Esophagus muscularis mucosa (tissue), 4 donors: ENCODE results near the gene CLEC4M. TPM values are rescaled to one million over a fixed set of nuclear protein-coding genes. Genes with fewer than 3 reads are reported as not detected.

Source experiments
- DNase-seq: peaks from one replicate; pipeline ENCODE4 v3.0.0-alpha.2; 2017; ENCODE audit errors: extremely low spot score
- H3K27ac ChIP-seq, 4 donors: fragments of 200-600 bp; sonication (generic); replicated peaks in 1 of 4; 1 replicate in 3 of 4; 2 replicates in 1 of 4; pipeline ENCODE4 v1.5.1; 2016 to 2019; ENCODE audit warnings: mild to moderate bottlenecking in 1 of 4
- H3K27me3 ChIP-seq, 4 donors: fragments of 200-600 bp; sonication (generic); one replicate each; pipeline versions ENCODE4 v1.5.1 to v1.6.0; 2016 to 2019
- H3K36me3 ChIP-seq, 4 donors: fragments of 200-600 bp; sonication (generic); one replicate each; pipeline ENCODE4 v1.5.1; 2016 to 2019
- H3K4me1 ChIP-seq, 4 donors: fragments of 200-600 bp; sonication (generic); one replicate each; pipeline ENCODE4 v1.5.1; 2016 to 2019
- H3K4me3 ChIP-seq, 4 donors: fragments of 200-600 bp; sonication (generic); 1 replicate in 2 of 4; 2 replicates in 2 of 4; pipeline ENCODE4 v1.5.1; 2016 to 2019; ENCODE audit warnings: mild to moderate bottlenecking in 4 of 4, moderate library complexity in 1 of 4
- H3K9me3 ChIP-seq, 4 donors: fragments of 200-600 bp; sonication (generic); 1 replicate in 3 of 4; 2 replicates in 1 of 4; pipeline ENCODE4 v1.5.1; 2016 to 2019
- EP300 ChIP-seq: sonication (generic); formaldehyde crosslinking; IDR thresholded peaks from one replicate; pipeline ENCODE4 v1.6.1; 2017; ENCODE audit warnings: antibody characterized with exemption
- POLR2A ChIP-seq: fragments of 450-650 bp; IDR thresholded peaks from one replicate; pipeline ENCODE4 v1.6.1; 2017; ENCODE audit warnings: antibody characterized with exemption, moderate library complexity, mild to moderate bottlenecking, low read depth
- POLR2AphosphoS5 ChIP-seq, 2 donors: sonication (generic); formaldehyde crosslinking; IDR thresholded peaks; one replicate each; pipeline ENCODE4 v1.6.1; 2017; ENCODE audit warnings: antibody characterized with exemption in 2 of 2
- WGBS: methylation state at CpG from one replicate; pipeline ENCODE4 v1.1.5; 2018; 5-methylcytosine and 5-hydroxymethylcytosine counted together
- intact Hi-C: fragments of 100-400 bp; cut with DNase I; formaldehyde crosslinking; loops from one replicate; pipeline ENCODE4 v1.15.1; 2023
- total RNA-seq, 4 donors: library from RNA; depleted of rRNA; stranded (reverse); fragments of >200 nt; gene quantifications; one replicate each; pipeline versions ENCODE4 v1.1.0 to v1.2.1, GENCODE V29; 2016
- TF ChIP-seq, protein P1 (sequence below), 3 experiments: fragments of 200-600 bp in 2 of 3; fragments of 450-650 bp in 1 of 3; sonication (generic) in 2 of 3; IDR thresholded peaks; one replicate each; pipeline ENCODE4 v1.5.1; 2017 to 2019; ENCODE audit warnings: antibody characterized with exemption in 3 of 3, mild to moderate bottlenecking in 2 of 3, moderate library complexity in 1 of 3

Gene CLEC4M
- total RNA-seq, 4 donors from 2014 or later, result not detected

- TF ChIP-seq POLR2A (no peak), POLR2AphosphoS5 (IDR thresholded peaks at IDR 0.05) (no peak), EP300 (no peak)
- TF ChIP-seq, protein P1, sequence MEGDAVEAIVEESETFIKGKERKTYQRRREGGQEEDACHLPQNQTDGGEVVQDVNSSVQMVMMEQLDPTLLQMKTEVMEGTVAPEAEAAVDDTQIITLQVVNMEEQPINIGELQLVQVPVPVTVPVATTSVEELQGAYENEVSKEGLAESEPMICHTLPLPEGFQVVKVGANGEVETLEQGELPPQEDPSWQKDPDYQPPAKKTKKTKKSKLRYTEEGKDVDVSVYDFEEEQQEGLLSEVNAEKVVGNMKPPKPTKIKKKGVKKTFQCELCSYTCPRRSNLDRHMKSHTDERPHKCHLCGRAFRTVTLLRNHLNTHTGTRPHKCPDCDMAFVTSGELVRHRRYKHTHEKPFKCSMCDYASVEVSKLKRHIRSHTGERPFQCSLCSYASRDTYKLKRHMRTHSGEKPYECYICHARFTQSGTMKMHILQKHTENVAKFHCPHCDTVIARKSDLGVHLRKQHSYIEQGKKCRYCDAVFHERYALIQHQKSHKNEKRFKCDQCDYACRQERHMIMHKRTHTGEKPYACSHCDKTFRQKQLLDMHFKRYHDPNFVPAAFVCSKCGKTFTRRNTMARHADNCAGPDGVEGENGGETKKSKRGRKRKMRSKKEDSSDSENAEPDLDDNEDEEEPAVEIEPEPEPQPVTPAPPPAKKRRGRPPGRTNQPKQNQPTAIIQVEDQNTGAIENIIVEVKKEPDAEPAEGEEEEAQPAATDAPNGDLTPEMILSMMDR (IDR thresholded peaks at IDR 0.05), result no peak
- H3K4me3 ChIP-seq, result no peak overlapping the region
- no peak for DNase-seq
- WGBS, result 65% methylated on average over 8 of the region's 8 CpGs
- H3K27ac ChIP-seq, result no peak overlapping the region
- H3K9me3 ChIP-seq, result no peaks in the 10 kb centered on the region
- intact Hi-C loops, result no loop called here
- H3K27me3 ChIP-seq, result peaks cover 0 to 69% (median 0%) of the 10 kb centered on the region in 4 donors
- H3K4me1 ChIP-seq, result no peaks in the 10 kb centered on the region
- H3K36me3 ChIP-seq, result no peaks in the 10 kb centered on the region
Observed at GRCh38 chr19:7771072-7771471, 8.0 kb downstream of the CLEC4M start.

- no peak overlapping the region for H3K4me3 ChIP-seq
- H3K27ac ChIP-seq, result no peak overlapping the region
- WGBS, result 34% methylated on average over 7 of the region's 8 CpGs
- no peaks in the 10 kb centered on the region for H3K4me1 ChIP-seq
- H3K27me3 ChIP-seq, result peaks cover 0 to 55% (median 0%) of the 10 kb centered on the region in 4 donors
- TF ChIP-seq POLR2AphosphoS5 (IDR thresholded peaks at IDR 0.05) (no peak), POLR2A (no peak)
- H3K9me3 ChIP-seq, result no peaks in the 10 kb centered on the region
- DNase-seq, result no peak
- H3K36me3 ChIP-seq, result no peaks in the 10 kb centered on the region
- intact Hi-C loops, result no loop called here
Observed at GRCh38 chr19:7772752-7773291, 9.8 kb downstream of the CLEC4M start.

- 75% methylated on average over 8 of the region's 9 CpGs for WGBS
- no peak for TF ChIP-seq EP300
- TF ChIP-seq POLR2A, result no peak
- TF ChIP-seq POLR2AphosphoS5 (IDR thresholded peaks at IDR 0.05), result no peak
- TF ChIP-seq, protein P1 (IDR thresholded peaks at IDR 0.05), result no peak
- intact Hi-C loops, result no loop called here
Observed at GRCh38 chr19:7773841-7774240, 10.8 kb downstream of the CLEC4M start.

GRCh38 chr19:7775761-7776160 is 12.7 kb downstream of the CLEC4M start:
- Histone ChIP-seq H3K9me3 (no peaks in the 10 kb centered on the region), H3K36me3 (no peaks in the 10 kb centered on the region), H3K4me3 (no peak overlapping the region), H3K27ac (no peak overlapping the region), H3K4me1 (no peaks in the 10 kb centered on the region), H3K27me3 (peaks cover 0 to 55% (median 0%) of the 10 kb centered on the region in 4 donors)
- no peak for DNase-seq
- TF ChIP-seq EP300 (no peak), POLR2AphosphoS5 (IDR thresholded peaks at IDR 0.05) (no peak), POLR2A (no peak)
- TF ChIP-seq, protein P1 (IDR thresholded peaks at IDR 0.05), result no peak
- intact Hi-C loops, result no loop called here
- WGBS, result 88% methylated on average over 9 of the region's 9 CpGs

More at GRCh38 chr19:7773841-7774240, 10.8 kb downstream of the CLEC4M start:
- H3K27ac ChIP-seq, result no peak overlapping the region
- DNase-seq, result no peak
- no peaks in the 10 kb centered on the region for H3K36me3 ChIP-seq
- H3K4me3 ChIP-seq, result no peak overlapping the region
- no peaks in the 10 kb centered on the region for H3K4me1 ChIP-seq
- no peaks in the 10 kb centered on the region for H3K9me3 ChIP-seq
- peaks cover 0 to 49% (median 0%) of the 10 kb centered on the region in 4 donors for H3K27me3 ChIP-seq

DNA sequence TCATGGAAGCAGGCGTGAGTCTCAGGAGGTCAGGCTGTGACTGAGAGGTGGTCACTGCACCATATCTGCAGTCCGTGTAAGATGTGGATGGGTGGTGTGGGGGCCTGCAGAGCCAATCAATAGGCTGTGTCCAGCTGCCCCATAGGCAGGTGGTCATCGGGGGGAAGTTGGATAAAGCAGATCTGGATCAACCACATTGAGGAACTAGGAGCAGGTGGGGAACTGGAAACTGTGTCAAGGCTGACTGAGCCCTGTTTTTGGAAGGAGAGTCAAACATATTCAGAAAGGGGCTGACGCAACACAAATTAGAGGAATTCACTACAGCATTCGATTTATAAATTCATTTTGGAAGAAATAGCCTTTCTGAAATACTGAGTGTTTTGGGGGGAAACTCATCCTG is 15.0 kb downstream of the CLEC4M start:
- no peaks in the 10 kb centered on the region for H3K36me3 ChIP-seq
- no peaks in the 10 kb centered on the region for H3K9me3 ChIP-seq
- intact Hi-C loops, result no loop called here
- no peak for DNase-seq
- H3K4me1 ChIP-seq, result no peaks in the 10 kb centered on the region
- no peak overlapping the region for H3K27ac ChIP-seq
- WGBS, result 56% methylated on average over 5 of the region's 5 CpGs
- peaks cover 0 to 59% (median 0%) of the 10 kb centered on the region in 4 donors for H3K27me3 ChIP-seq
- TF ChIP-seq, protein P1 (IDR thresholded peaks at IDR 0.05), result no peak
- TF ChIP-seq POLR2A (no peak), POLR2AphosphoS5 (IDR thresholded peaks at IDR 0.05) (no peak), EP300 (no peak)
- no peak overlapping the region for H3K4me3 ChIP-seq
